GM23338 (cell line): ENCODE data around the gene AP1G1.

Experiments
- CREB1 ChIP-seq: fragments of 250-450 bp; sonication (Bioruptor Pico); IDR thresholded peaks from 2 replicates; pipeline ENCODE4 v1.5.0; 2020; ENCODE audit warnings: low read depth, mild to moderate bottlenecking, moderate library complexity
- EZH2 ChIP-seq: fragments of 200-600 bp; sonication (generic); IDR thresholded peaks from one replicate; pipeline ENCODE4 v1.8.0; 2017; ENCODE audit warnings: antibody characterized with exemption, mild to moderate bottlenecking, low read depth; ENCODE audit not compliant: unreplicated experiment
- EZH2phosphoT487 ChIP-seq: fragments of 200-600 bp; sonication (generic); IDR thresholded peaks from one replicate; pipeline ENCODE4 v1.8.1; 2018; ENCODE audit warnings: antibody characterized with exemption; ENCODE audit not compliant: unreplicated experiment
- JUNB ChIP-seq: IDR thresholded peaks from one replicate; pipeline ENCODE4 v1.6.1; 2016; ENCODE audit warnings: antibody characterized with exemption; ENCODE audit not compliant: unreplicated experiment
- NANOG ChIP-seq: IDR thresholded peaks from 2 replicates; pipeline ENCODE4 v1.6.1; 2016; ENCODE audit warnings: antibody characterized with exemption, borderline replicate concordance
- POLR2AphosphoS5 ChIP-seq: IDR thresholded peaks from 2 replicates; pipeline ENCODE4 v1.6.1; 2016; ENCODE audit warnings: antibody characterized with exemption, low read depth
- ZNF114 ChIP-seq: fragments of 250-450 bp; sonication (Bioruptor Pico); IDR thresholded peaks from 2 replicates; pipeline ENCODE4 v1.5.0; 2020; ENCODE audit warnings: mild to moderate bottlenecking, moderate library complexity
- TF ChIP-seq, protein P1 (sequence below), 2 experiments: fragments of 200-600 bp in 1 of 2; sonication (generic) in 1 of 2; conservative IDR thresholded peaks; 2 replicates each; pipeline versions ENCODE4 v1.5.1 to v1.6.1; 2016 to 2017; ENCODE audit warnings: antibody characterized with exemption in 2 of 2, low read depth in 2 of 2, mild to moderate bottlenecking in 2 of 2, moderate library complexity in 1 of 2
- TF ChIP-seq, protein P2 (sequence below): IDR thresholded peaks from one replicate; pipeline ENCODE4 v1.6.1; 2018; ENCODE audit warnings: antibody characterized with exemption; ENCODE audit not compliant: unreplicated experiment
- TF ChIP-seq, protein P3 (sequence below): fragments of 250-450 bp; sonication (Bioruptor Pico); IDR thresholded peaks from 2 replicates; pipeline ENCODE4 v1.5.0; 2020; ENCODE audit warnings: mild to moderate bottlenecking, moderate library complexity

DNA sequence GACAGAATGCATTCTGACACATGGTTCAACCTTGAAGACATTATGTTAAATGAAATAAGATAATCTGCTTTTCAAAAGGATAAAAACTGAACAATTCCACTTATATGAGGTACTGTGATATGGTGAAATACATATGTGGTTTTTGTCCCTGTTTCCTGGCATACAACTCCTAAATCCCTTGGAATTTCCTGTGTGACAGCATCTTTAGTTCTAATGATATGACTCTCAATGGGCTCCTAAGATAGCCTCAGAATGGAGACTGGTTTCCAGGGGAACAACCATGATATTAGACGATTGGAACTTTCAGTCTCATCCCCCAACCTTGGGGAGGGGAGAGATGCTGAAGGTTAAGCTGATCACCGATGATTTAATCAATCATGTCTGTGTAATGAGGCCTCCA is 46.4 kb downstream of the AP1G1 start:
- TF ChIP-seq, protein P1, sequence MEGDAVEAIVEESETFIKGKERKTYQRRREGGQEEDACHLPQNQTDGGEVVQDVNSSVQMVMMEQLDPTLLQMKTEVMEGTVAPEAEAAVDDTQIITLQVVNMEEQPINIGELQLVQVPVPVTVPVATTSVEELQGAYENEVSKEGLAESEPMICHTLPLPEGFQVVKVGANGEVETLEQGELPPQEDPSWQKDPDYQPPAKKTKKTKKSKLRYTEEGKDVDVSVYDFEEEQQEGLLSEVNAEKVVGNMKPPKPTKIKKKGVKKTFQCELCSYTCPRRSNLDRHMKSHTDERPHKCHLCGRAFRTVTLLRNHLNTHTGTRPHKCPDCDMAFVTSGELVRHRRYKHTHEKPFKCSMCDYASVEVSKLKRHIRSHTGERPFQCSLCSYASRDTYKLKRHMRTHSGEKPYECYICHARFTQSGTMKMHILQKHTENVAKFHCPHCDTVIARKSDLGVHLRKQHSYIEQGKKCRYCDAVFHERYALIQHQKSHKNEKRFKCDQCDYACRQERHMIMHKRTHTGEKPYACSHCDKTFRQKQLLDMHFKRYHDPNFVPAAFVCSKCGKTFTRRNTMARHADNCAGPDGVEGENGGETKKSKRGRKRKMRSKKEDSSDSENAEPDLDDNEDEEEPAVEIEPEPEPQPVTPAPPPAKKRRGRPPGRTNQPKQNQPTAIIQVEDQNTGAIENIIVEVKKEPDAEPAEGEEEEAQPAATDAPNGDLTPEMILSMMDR (conservative IDR thresholded peaks at IDR 0.05; ENCODE audit: low read depth in 2 of 2), result no peak
- no peak for TF ChIP-seq EZH2
- TF ChIP-seq POLR2AphosphoS5, result no peak
- TF ChIP-seq, protein P2, sequence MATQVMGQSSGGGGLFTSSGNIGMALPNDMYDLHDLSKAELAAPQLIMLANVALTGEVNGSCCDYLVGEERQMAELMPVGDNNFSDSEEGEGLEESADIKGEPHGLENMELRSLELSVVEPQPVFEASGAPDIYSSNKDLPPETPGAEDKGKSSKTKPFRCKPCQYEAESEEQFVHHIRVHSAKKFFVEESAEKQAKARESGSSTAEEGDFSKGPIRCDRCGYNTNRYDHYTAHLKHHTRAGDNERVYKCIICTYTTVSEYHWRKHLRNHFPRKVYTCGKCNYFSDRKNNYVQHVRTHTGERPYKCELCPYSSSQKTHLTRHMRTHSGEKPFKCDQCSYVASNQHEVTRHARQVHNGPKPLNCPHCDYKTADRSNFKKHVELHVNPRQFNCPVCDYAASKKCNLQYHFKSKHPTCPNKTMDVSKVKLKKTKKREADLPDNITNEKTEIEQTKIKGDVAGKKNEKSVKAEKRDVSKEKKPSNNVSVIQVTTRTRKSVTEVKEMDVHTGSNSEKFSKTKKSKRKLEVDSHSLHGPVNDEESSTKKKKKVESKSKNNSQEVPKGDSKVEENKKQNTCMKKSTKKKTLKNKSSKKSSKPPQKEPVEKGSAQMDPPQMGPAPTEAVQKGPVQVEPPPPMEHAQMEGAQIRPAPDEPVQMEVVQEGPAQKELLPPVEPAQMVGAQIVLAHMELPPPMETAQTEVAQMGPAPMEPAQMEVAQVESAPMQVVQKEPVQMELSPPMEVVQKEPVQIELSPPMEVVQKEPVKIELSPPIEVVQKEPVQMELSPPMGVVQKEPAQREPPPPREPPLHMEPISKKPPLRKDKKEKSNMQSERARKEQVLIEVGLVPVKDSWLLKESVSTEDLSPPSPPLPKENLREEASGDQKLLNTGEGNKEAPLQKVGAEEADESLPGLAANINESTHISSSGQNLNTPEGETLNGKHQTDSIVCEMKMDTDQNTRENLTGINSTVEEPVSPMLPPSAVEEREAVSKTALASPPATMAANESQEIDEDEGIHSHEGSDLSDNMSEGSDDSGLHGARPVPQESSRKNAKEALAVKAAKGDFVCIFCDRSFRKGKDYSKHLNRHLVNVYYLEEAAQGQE, result no peak
- TF ChIP-seq EZH2phosphoT487, result no peak
- TF ChIP-seq NANOG, result no peak
- TF ChIP-seq CREB1, result no peak
- TF ChIP-seq, protein P3, sequence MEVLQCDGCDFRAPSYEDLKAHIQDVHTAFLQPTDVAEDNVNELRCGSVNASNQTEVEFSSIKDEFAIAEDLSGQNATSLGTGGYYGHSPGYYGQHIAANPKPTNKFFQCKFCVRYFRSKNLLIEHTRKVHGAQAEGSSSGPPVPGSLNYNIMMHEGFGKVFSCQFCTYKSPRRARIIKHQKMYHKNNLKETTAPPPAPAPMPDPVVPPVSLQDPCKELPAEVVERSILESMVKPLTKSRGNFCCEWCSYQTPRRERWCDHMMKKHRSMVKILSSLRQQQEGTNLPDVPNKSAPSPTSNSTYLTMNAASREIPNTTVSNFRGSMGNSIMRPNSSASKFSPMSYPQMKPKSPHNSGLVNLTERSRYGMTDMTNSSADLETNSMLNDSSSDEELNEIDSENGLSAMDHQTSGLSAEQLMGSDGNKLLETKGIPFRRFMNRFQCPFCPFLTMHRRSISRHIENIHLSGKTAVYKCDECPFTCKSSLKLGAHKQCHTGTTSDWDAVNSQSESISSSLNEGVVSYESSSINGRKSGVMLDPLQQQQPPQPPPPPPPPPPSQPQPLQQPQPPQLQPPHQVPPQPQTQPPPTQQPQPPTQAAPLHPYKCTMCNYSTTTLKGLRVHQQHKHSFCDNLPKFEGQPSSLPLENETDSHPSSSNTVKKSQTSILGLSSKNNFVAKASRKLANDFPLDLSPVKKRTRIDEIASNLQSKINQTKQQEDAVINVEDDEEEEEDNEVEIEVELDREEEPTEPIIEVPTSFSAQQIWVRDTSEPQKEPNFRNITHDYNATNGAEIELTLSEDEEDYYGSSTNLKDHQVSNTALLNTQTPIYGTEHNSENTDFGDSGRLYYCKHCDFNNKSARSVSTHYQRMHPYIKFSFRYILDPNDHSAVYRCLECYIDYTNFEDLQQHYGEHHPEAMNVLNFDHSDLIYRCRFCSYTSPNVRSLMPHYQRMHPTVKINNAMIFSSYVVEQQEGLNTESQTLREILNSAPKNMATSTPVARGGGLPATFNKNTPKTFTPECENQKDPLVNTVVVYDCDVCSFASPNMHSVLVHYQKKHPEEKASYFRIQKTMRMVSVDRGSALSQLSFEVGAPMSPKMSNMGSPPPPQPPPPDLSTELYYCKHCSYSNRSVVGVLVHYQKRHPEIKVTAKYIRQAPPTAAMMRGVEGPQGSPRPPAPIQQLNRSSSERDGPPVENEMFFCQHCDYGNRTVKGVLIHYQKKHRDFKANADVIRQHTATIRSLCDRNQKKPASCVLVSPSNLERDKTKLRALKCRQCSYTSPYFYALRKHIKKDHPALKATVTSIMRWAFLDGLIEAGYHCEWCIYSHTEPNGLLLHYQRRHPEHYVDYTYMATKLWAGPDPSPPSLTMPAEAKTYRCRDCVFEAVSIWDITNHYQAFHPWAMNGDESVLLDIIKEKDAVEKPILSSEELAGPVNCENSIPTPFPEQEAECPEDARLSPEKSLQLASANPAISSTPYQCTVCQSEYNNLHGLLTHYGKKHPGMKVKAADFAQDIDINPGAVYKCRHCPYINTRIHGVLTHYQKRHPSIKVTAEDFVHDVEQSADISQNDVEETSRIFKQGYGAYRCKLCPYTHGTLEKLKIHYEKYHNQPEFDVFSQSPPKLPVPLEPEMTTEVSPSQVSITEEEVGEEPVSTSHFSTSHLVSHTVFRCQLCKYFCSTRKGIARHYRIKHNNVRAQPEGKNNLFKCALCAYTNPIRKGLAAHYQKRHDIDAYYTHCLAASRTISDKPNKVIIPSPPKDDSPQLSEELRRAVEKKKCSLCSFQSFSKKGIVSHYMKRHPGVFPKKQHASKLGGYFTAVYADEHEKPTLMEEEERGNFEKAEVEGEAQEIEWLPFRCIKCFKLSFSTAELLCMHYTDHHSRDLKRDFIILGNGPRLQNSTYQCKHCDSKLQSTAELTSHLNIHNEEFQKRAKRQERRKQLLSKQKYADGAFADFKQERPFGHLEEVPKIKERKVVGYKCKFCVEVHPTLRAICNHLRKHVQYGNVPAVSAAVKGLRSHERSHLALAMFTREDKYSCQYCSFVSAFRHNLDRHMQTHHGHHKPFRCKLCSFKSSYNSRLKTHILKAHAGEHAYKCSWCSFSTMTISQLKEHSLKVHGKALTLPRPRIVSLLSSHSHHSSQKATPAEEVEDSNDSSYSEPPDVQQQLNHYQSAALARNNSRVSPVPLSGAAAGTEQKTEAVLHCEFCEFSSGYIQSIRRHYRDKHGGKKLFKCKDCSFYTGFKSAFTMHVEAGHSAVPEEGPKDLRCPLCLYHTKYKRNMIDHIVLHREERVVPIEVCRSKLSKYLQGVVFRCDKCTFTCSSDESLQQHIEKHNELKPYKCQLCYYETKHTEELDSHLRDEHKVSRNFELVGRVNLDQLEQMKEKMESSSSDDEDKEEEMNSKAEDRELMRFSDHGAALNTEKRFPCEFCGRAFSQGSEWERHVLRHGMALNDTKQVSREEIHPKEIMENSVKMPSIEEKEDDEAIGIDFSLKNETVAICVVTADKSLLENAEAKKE (CRISPR knock-in tag), result no peak
- no peak for TF ChIP-seq JUNB
- no peak for TF ChIP-seq ZNF114
